Heart left ventricle (tissue), 16 donors: ENCODE results near the gene MICOS13. TPM values are rescaled to one million over a fixed set of nuclear protein-coding genes. Genes with fewer than 3 reads are reported as not detected.

Source experiments
- ATAC-seq, 4 donors: fragments of 200-7000 bp; cut with Tn5 transposase; one replicate each; pipeline ENCODE4 v1.9.1; 2020 to 2022; ENCODE audit warnings: moderate library complexity in 4 of 4, mild to moderate bottlenecking in 3 of 4, moderate number of reproducible peaks in 1 of 4
- DNase-seq, 5 donors: peaks; one replicate each; pipeline ENCODE4 v3.0.0-alpha.2; 2020
- H3K27ac ChIP-seq, 12 donors: fragments of 200-600 bp; sonication (generic) in 4 of 12; one replicate each; pipeline versions ENCODE4 v1.5.0 to v1.8.0; 2016 to 2022; ENCODE audit warnings: mild to moderate bottlenecking in 2 of 12
- H3K27me3 ChIP-seq, 9 donors: fragments of 200-600 bp; sonication (generic) in 2 of 9; one replicate each; pipeline versions ENCODE4 v1.5.1 to v1.8.0; 2016 to 2022; ENCODE audit warnings: mild to moderate bottlenecking in 3 of 9
- H3K36me3 ChIP-seq, 9 donors: fragments of 200-600 bp; sonication (generic) in 2 of 9; one replicate each; pipeline versions ENCODE4 v1.5.0 to v1.8.0; 2018 to 2022; ENCODE audit warnings: mild to moderate bottlenecking in 2 of 9
- H3K4me1 ChIP-seq, 12 donors: fragments of 200-600 bp; sonication (generic) in 4 of 12; one replicate each; pipeline versions ENCODE4 v1.5.0 to v1.8.0; 2016 to 2022; ENCODE audit warnings: mild to moderate bottlenecking in 3 of 12
- H3K4me3 ChIP-seq, 12 donors: fragments of 200-600 bp; sonication (generic) in 4 of 12; one replicate each; pipeline versions ENCODE4 v1.5.0 to v1.8.0; 2017 to 2022; ENCODE audit warnings: mild to moderate bottlenecking in 9 of 12, moderate library complexity in 4 of 12
- H3K9me3 ChIP-seq, 12 donors: fragments of 200-600 bp; sonication (generic) in 4 of 12; one replicate each; pipeline versions ENCODE4 v1.5.0 to v1.8.0; 2016 to 2022; ENCODE audit warnings: mild to moderate bottlenecking in 1 of 12
- CTCF ChIP-seq, 12 donors: fragments of 200-600 bp; sonication (generic) in 4 of 12; IDR thresholded peaks; one replicate each; pipeline versions ENCODE4 v1.5.0 to v1.8.0; 2018 to 2022; ENCODE audit warnings: antibody characterized with exemption in 12 of 12, mild to moderate bottlenecking in 5 of 12
- POLR2A ChIP-seq, 2 donors: fragments of 450-650 bp; IDR thresholded peaks; one replicate each; pipeline ENCODE4 v1.6.1; 2017; ENCODE audit warnings: antibody characterized with exemption in 2 of 2, mild to moderate bottlenecking in 2 of 2, moderate library complexity in 2 of 2
- WGBS, 4 donors: extraction: QIAGEN DNeasy Blood & Tissue Kit in 2 of 4; methylation state at CpG; one replicate each; pipeline versions ENCODE4 v1.1.5 to v1.1.7; 2013 to 2018; 5-methylcytosine and 5-hydroxymethylcytosine counted together
- intact Hi-C, 10 donors: fragments of 100-400 bp; cut with DNase I; formaldehyde crosslinking; loops; one replicate each; pipeline versions ENCODE4 v1.11.1 to v1.14.2; 2022
- polyA plus RNA-seq, 2 donors: library from polyadenylated mRNA; stranded (reverse); fragments of 200-250 nt; gene quantifications; one replicate each; pipeline ENCODE4 v1.2.3, GENCODE V29; 2013
- total RNA-seq, 9 donors: library from RNA; depleted of rRNA in 2 of 9; stranded (reverse); fragments of >200 nt in 2 of 9; fragmentation: NEBNext Ultra II Directional in 3 of 9; extraction: Animal tissue kit (Norgen Biotek cat#: 25700) in 3 of 9; gene quantifications; one replicate each; pipeline versions ENCODE4 v1.1.0 to v1.2.4, GENCODE V29; 2016 to 2023
- donor health status: ischemic (EF 13 %, LVEDD 7.1; RV severe dilation, severe dysfunction).
- donor health status: healthy with polysubstance abuse.
- donor health status: DM: no; HTN: yes; CAD: no.
- donor health status: DM: no; HTN: no; CAD: no.
- donor health status: ischemic (EF 25% LVEDD 6.9; RV normal size, moderate dysfunction).
- donor health status: ischemic (EF 25% LVEDD 5.7; RV mildly dilated, moderate dysfunction).
- donor health status: healthy.
- donor health status: DM: yes; HTN: yes; CAD: no.
- donor health status: ischemic (EF 35%, LVEDD 5.7; RV mildly dilated, moderate dysfunction).
- donor health status: nonischemic (EF 11% LVEDD 7.7; RV severe dilation, severe dysfunction).
- donor health status: DM: yes; HTN: yes; CAD: no.
- donor health status: PGD.
- donor health status: ischemic (EF 29% LVEDD 5.4; RV normal size, mild dysfunction).
- donor health status: nonischemic (EF 23%, LVEDD 6.1; RV moderate dilation, normal function).

Gene MICOS13
- total and polyA plus RNA-seq, 11 donors, result 103 to 435 (median 142) TPM

GRCh38 chr19:5648464-5648863, 31.9 kb downstream of the MICOS13 start:
- H3K36me3 ChIP-seq, result peaks cover 8 to 93% (median 92%) of the 10 kb centered on the region in 9 donors
- H3K4me1 ChIP-seq, result no peaks in the 10 kb centered on the region
- no peak overlapping the region for H3K27ac ChIP-seq
- no peaks in the 10 kb centered on the region for H3K9me3 ChIP-seq
- DNase-seq, result no peak
- 80 to 89% (median 88%) methylated on average over 9 to 11 of the region's 11 CpGs for WGBS, 4 donors
- ATAC-seq, result no peak
- no peak for TF ChIP-seq CTCF (IDR thresholded peaks at IDR 0.05)
- TF ChIP-seq POLR2A (IDR thresholded peaks at IDR 0.05), result no peak
- H3K4me3 ChIP-seq, result no peak overlapping the region
- intact Hi-C loops, result no loop called here
- no peaks in the 10 kb centered on the region for H3K27me3 ChIP-seq

GRCh38 chr19:5646703-5647102, 33.6 kb downstream of the MICOS13 start:
- no peaks in the 10 kb centered on the region for H3K27me3 ChIP-seq
- H3K36me3 ChIP-seq, result peaks cover 4 to 93% (median 91%) of the 10 kb centered on the region in 9 donors
- ATAC-seq, result no peak
- no peak overlapping the region for H3K4me3 ChIP-seq
- 91 to 92% (median 91%) methylated on average over 4 of the region's 4 CpGs for WGBS, 4 donors
- no peak for DNase-seq
- H3K4me1 ChIP-seq, result no peaks in the 10 kb centered on the region
- H3K9me3 ChIP-seq, result no peaks in the 10 kb centered on the region
- intact Hi-C loops, result no loop called here
- no peak overlapping the region for H3K27ac ChIP-seq
- TF ChIP-seq CTCF (IDR thresholded peaks at IDR 0.05), result no peak
- no peak for TF ChIP-seq POLR2A (IDR thresholded peaks at IDR 0.05)

GRCh38 chr19:5645409-5645808, 34.9 kb downstream of the MICOS13 start:
- peaks cover 4 to 92% (median 84%) of the 10 kb centered on the region in 9 donors for H3K36me3 ChIP-seq
- DNase-seq (no peak), ATAC-seq (no peak)
- no peaks in the 10 kb centered on the region for H3K4me1 ChIP-seq
- no peak overlapping the region for H3K4me3 ChIP-seq
- WGBS, 4 donors, result 84 to 92% (median 89%) methylated on average over 5 of the region's 5 CpGs
- no peaks in the 10 kb centered on the region for H3K9me3 ChIP-seq
- TF ChIP-seq POLR2A (IDR thresholded peaks at IDR 0.05), result no peak
- TF ChIP-seq CTCF (IDR thresholded peaks at IDR 0.05), result no peak
- intact Hi-C loops, result no loop called here
- no peak overlapping the region for H3K27ac ChIP-seq
- no peaks in the 10 kb centered on the region for H3K27me3 ChIP-seq

- Histone ChIP-seq H3K4me3 (no peak overlapping the region), H3K4me1 (no peaks in the 10 kb centered on the region), H3K36me3 (peaks cover 0 to 96% (median 74%) of the 10 kb centered on the region in 9 donors), H3K9me3 (no peaks in the 10 kb centered on the region), H3K27ac (no peak overlapping the region), H3K27me3 (no peaks in the 10 kb centered on the region)
- DNase-seq, result no peak
- TF ChIP-seq POLR2A (IDR thresholded peaks at IDR 0.05), result no peak
- no peak for TF ChIP-seq CTCF (IDR thresholded peaks at IDR 0.05)
- ATAC-seq, result no peak
- intact Hi-C loops, result no loop called here
- 87 to 93% (median 89%) methylated on average over 2 of the region's 2 CpGs for WGBS, 4 donors
Observed at GRCh38 chr19:5644037-5644436, 36.3 kb downstream of the MICOS13 start.
